GM18907 (cell line): ENCODE results near the gene LAMA2.

Source experiments
- ATAC-seq: cut with Tn5 transposase; IDR thresholded peaks from one replicate; pipeline ENCODE4 v1.9.1; 2021; ENCODE audit warnings: mild to moderate bottlenecking, moderate library complexity; ENCODE audit not compliant: unreplicated experiment

Gene LAMA2

DNA sequence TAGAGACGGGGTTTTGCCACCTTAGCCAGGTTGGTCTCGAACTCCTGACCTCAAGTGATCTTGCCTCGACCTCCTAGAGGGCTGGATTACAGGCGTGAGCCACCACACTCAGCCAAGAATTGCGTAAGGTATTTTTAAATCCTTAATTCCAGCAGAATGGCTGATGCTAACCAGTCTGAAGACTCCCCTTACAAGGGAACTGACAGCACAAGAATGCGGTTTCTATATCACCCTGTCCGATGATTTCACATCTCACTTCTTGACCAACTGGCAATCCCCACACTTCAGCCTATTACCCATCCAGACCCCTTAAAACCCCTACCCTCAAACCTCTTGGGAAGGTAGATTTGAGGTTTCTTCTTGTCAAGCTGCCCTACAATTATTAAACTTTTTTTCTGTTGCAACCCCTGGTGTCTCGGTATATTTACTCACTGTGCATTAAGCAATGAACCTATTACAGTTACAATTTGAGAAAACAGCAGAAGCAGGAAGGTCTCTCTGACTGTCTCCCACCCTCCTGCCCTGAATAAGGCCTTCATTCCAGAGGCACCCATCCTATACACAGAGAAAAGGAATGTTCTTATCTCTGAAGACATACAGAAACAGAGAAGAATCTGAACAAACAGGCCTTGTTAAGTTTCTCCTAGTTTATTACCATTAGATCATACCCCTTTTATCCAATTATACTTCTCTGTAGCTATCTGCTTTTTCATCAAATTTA, 662.1 kb downstream of the LAMA2 start:
- ATAC-seq: no peak

GRCh38 chr6:129546702-129547101, 663.8 kb downstream of the LAMA2 start:
- ATAC-seq: no peak

DNA sequence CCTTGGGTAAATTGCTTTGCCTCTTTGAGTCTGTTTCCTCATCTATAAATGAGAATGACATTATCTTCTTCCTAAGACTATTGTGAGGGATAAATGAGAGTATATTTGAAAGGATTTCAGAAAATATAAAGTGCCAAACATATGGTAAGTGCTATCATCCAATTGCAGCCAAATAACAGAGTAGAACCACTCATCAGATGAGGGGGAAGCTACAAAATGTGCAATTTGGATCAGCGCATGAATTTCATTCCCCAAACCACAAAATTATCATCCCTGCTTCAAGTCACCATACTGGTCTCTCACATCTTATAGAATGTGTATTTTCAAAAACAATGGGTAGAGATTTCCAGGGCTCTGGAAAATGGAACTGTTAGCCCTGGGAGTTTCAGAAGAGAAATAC, 668.5 kb downstream of the LAMA2 start:
- ATAC-seq: no peak

- ATAC-seq: no peak
Observed at GRCh38 chr6:129552413-129552812, 669.5 kb downstream of the LAMA2 start.

GRCh38 chr6:129555206-129555832, 672.4 kb downstream of the LAMA2 start:
- ATAC-seq: no peak

- ATAC-seq: no peak
Observed at GRCh38 chr6:129558248-129558647, 675.3 kb downstream of the LAMA2 start.

GRCh38 chr6:129565366-129565765, 682.4 kb downstream of the LAMA2 start:
- ATAC-seq: no peak

DNA sequence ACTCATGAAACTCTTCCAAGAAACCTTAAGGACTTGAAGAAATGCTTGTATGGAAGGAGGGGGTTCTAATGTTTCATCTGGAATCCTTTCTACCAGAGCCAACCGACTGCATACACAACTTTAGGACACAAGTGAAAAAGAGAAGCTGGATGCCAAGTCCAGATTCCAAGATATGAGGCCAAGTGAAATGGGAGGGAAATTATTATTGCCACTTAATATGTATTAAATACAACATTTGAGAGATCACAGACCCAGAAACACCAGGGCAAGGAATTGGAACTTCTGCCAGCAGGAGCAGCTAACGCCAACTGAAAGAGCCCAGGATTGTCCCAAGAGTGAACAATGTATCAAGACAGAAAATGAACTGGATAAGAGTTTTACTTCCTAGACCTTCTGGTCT, 682.9 kb downstream of the LAMA2 start:
- no peak for ATAC-seq
